NCI-H1436 treated with DMSO at 0.1 percent for 48 hours (cell line): ENCODE results near the gene EN2.
"Not testable (repeated sequence)": the region's sequence is repeated elsewhere in the genome, so short reads cannot be mapped to it uniquely, and the experiment has no call there.

Experiments
- DNase-seq: peaks from one replicate; lab custom pipeline; 2025; lab: John Stamatoyannopoulos, UW

Gene EN2

GRCh38 chr7:155426543-155427410 is 31.2 kb upstream of the EN2 start:
- no peak for DNase-seq

DNA sequence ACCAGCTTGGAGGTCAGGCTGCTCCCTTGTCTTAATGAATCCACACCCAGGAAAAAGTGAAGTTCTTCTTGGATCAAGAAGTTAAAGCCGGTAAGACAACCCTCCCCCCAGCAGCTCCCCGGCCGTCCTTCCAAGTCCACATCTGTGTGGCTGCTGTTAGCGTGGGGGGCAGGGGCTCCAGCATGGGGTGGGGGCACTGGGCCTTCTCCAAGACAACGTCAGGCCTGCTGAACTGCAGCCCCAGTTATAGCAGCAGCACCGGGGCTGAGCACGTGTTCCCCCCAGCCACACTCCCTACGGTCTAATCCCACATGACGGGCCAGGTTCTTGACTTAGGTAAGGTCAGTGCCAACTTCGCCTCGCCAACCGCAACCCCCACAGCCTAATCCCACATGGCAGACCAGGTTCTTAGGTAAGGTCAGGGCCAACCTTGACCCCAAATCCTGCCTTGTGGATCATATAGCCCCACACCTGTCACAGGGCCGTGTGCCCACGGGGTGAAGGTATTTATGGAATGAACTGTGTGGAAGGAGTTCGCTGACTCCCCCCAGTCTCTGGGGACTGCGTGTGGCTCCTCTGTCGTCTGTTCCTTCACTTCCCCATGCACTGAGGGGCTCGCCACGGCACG is 30.4 kb upstream of the EN2 start:
- DNase-seq, result no peak

DNA sequence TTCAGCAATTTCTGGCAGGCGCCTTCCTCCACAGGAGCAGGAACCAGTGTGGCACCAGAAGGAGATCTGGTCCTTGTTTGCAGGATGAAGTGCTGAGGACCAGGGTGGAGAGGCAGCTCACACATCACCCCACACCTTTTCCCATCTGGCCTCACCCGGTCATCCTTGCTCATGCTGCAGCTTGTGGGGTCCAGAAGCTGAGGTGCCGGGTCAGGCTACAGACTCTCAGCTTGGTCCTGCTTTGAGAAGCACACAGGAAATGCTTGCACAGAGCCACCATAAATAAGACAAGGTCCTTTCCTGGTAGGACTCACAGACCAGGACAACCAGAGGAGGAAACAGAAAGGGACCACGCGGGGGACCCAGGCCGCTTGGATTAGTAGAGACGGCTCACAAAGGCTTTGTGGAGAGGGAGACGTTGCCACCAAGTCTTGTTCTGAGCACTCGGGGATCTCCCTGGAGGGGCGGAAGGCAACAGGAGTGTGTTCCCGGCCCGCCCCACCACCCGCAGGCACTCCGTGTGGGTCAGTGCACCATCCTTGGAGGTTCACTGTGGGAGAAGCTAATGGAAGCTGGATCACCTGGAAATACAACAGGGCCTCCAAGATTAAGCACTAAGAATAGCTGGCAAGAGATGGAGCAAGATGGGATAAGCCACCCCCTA is 29.6 kb upstream of the EN2 start:
- DNase-seq, result no peak

GRCh38 chr7:155429651-155430050 is 28.3 kb upstream of the EN2 start:
- DNase-seq, result no peak

DNA sequence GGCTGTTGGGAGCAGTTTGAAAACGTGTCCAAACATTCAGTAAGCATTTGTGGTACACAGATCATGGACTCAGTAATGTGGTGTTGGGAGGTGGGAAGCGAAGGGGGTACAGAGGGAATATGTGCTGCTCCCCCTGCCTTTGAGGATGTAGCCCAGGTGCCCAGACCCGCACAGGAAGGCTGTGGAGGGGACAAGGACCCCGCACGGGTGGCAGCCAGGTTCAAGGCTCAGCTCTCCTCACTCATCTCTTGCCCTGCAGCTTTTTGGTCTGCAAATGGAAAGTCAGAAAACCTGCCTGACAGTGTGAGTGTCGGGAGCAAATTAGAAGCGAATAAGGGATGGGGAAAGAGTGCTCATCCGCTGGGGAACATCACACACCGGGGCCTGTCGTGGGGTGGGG is 27.3 kb upstream of the EN2 start:
- DNase-seq, result no peak

DNA sequence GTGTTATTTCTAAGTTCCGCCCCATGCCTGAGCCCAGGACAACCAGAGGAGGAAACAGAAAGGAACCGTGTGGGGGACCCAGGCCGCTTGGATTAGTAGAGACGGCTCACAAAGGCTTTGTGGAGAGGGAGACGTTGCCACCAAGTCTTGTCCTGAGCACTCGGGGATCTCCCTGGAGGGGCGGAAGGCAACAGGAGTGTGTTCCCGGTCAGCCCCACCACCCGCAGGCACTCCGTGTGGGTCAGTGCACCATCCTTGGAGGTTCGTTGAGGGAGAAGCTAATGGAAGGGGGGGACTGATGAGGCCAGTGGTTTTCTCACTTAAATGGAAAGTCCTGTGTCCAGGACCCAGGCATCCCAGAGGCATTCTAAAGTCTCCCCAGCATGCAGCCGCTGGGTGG is 26.7 kb upstream of the EN2 start:
- DNase-seq, result no peak

DNA sequence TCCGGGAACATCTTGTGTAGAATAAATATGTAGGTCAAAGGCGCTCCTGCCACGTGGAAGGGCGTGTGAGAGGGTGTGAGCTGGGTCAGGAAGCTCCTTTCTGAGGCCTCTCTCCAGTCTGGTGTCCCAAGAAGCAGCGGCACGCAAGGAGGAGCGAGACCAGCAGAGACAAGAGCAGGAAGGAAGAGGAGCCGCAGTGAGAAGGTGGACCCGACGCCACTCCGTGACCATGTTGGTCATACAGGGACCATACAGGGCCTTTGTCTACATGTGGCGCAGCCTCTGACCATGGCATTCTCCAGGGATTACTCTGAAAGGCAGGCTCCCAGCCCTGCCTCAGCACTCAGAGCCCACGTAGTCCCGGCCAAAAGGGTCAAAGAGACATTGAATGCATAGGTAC is 26.2 kb upstream of the EN2 start:
- no peak for DNase-seq

GRCh38 chr7:155435110-155435509 is 22.8 kb upstream of the EN2 start:
- no peak for DNase-seq

DNA sequence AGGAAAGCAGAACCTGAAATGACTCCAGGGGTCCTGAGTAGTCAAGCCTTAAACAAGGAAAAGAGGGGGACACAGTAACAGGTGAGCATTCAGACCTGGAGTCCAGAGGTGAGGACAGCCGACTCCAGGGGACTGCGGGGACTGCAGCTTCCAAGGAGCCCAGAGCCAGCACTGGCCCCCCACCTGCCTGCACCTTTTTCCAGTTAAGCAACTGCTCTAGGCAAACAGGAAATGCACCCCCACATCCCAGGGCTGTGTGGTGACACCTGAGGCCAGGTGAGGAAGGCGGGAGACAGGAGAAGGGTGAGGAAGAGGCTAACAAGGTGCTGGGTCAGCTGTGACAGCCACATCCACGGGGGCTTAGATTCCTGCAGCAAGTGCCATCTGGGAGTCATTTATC is 20.1 kb upstream of the EN2 start:
- no peak for DNase-seq

DNA sequence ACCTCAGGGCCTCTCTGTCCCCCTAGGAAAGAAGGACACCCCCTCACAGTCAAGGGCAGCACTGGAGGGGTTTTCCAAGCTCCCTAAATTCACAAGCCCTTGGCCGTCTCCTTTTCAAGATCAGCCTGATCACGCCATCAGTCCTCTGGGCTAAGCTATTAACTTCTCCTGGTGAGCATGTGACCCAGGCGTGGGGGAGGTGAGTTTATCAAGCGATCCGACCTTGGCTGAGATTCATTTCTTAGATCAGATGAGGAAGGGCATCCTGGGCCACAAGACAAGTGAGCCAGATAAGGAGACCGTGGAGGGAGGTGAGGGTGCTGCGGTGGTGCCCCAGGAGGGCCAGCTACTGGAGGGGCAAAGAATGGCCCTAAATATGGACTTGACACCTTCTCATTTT is 19.2 kb upstream of the EN2 start:
- no peak for DNase-seq

DNA sequence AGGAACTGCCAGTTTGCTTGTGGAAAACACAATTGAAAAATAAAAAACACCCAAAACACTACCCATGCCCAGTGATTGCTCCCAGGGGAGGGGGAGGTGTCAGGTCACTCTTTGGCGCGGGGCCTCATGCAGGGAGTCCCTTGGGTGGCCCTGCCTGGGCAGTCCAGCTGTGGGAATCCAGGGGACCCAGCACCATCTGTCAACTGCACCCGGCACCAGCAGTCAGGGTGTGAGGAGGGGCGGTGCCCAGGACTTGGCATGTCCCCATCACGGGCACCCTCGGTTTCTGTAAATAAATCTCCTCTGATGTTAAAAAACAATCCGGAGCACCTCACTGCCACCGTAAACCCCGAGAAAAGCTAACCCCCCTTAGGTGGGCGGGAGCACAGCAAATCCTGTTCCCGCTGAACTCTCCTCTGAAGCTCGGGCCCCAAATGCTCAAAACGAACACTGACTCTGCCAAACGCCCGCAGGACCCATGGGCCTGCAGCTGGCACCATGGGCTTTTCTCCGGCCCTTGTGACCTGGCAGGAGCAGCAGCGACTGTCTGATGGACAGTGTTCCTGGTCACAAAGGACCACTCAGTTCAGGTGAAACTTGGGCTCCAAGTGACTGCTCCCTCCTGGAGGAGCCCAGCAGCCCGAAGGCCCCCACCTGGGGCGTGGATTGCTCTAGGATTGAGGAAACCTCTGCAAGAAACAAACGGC is 18.5 kb upstream of the EN2 start:
- DNase-seq, result no peak

- DNase-seq, result no peak
These were observed 17.9 kb upstream of the EN2 start for GRCh38 chr7:155440018-155440410.

GRCh38 chr7:155441856-155442255 is 16.1 kb upstream of the EN2 start:
- no peak for DNase-seq

DNA sequence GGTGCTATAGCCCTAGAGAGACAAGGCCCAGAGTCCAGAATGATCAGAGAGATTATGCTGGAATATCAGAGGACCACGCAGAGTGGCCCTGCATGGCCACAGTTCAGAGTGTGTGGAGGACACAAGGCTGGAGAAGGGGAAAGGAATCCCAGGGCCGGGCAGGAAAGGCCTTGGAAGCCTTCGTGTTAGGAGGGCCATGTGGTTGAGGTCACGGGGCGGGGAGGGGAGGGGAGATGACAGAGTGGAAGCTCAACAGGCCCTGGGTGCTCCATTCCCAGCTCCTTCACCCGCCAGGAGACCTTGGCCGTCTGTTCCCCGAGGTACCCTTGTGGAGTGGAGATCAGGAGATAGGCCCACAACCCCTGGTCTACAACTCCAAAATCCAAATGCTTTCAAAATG is 13.2 kb upstream of the EN2 start:
- no peak for DNase-seq

DNA sequence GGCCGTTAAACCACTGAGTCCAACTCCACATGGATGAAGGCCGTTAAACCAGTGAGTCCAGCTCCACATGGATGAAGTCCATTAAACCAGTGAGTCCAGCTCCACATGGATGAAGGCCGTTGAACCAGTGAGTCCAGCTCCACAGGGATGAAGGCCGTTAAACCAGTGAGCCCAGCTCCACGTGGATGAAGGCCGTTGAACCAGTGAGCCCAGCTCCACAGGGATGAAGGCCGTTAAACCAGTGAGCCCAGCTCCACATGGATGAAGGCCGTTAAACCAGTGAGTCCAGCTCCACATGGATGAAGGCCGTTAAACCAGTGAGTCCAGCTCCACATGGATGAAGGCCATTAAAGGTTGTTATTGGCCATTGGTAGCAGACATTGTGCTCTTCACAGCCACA is 12.3 kb upstream of the EN2 start:
- not testable (repeated sequence) for DNase-seq

- no peak for DNase-seq
These were observed 10.3 kb upstream of the EN2 start for GRCh38 chr7:155447603-155448002.

- DNase-seq, result no peak
These were observed 9.3 kb upstream of the EN2 start for GRCh38 chr7:155448632-155449007.

DNA sequence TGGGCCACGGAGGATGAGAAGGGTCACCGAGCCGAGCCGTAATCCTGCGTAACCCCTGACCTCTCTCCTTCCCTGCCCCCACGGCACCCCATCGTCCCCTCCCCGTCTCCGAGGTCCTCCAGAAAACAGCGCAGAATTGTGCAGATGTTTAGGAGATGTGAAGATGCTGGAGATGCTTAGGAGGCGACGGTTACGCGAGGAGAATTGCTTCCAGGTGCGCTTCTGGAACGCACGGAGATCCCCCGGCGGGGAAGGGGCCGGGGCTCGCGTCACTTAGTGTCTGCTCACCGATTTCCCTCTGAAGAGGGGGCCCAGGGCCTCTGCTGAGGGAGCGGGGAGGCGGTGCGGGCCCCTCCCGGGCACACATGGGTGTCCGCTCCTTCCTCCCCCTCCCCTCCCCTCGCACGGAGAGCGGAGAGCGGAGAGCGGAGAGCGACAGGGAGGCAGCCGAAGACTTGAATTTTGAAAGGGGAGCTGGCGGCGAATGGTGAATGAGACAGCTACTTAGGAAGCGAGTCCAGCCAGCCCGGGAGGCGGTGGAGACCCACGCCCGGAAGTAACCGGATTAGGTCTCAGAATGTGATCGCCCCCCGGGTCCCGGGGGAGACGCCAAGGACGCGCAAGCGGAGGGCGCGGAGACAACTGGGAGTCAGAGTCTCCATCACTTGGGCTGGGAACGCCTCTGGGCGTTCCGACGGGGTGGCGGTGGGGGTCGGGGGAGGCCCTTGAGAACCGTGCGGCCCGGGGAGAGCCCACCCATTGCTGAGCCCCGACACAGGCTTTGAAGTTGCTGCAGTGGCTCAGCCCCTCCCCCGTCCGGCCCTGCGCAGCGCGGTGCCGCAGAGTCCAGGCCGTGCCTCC is 8.7 kb upstream of the EN2 start:
- no peak for DNase-seq

DNA sequence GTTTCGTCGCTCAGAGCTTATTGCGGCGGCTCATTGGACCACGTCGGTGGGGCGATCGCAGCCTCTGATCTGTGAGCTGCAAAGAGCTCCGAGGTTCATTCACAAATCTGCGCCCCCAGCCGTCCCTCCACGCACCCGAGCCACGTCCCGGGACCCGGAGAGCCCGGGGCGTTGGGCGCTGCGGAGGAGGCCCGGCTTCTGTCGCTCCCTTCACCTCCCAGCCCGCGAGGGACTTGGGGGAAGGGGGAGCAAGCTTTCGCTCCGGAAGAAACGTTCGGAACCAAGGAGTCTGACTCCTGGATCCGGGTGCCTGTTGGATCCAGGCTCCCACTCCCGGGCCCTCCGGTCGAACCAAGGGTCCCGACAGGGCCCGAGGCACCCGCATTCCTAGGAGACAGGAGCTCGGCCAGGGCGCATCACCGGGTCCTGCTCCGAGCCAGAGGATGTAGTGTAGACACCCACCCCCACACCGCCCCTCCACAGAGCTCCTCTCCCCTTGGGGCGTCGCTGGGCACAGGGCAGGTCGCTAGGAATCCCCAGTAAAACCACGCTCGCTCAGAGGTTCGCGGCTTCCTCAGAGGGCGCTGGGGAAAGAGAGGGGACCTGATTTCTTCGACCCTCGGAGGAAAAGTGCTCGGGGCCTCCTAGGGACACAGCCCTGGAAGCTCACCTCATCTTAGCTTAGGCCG is 7.9 kb upstream of the EN2 start:
- no peak for DNase-seq

GRCh38 chr7:155450558-155450969 is 7.4 kb upstream of the EN2 start:
- no peak for DNase-seq
